KG1 (cell line): ENCODE measurements around the gene NOL6.
A peak's percentile ranks its signal among the peaks of the same experiment; 100 is the strongest.
"Not testable (repeated sequence)": the region's sequence is repeated elsewhere in the genome, so short reads cannot be mapped to it uniquely, and the experiment has no call there.

Experiments used
- DNase-seq: peaks from one replicate; lab custom pipeline; 2025; lab: John Stamatoyannopoulos, UW

NOL6 gene

DNA sequence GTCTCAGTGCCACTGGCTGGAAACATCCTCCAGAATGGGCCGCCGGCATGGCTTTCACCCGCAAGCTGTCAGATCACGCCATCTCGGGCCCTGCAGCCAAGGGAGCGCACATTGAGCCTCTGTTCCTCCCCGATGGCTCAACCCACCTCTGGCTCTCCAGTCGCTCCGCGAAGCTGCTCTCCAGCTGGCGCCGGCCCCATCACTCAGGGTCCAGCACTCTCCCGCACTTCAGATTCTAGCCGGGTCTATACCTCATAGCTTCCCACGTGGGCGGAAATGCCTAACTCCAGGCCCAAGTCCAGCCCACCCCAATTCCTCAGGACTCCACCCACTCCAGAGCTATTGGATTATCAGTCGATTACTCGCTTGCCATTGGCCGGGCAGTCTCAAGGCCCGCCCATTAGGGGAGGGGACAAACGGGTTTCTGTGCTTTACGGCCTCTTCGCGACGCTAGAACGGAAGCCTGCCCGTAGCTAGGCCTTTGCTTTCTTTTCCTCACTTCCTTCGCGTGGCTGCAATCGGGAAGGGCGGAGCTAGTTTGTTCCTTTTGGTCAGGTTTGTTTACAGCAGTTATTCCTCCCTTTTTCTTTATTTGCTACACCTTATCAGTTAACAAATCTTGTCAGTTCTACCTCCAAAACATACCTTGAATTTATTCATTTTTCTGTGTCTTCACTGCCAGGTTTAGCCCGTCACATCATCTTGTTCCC, at the start of gene NOL6:
Gene NOL6, minus strand, starts transcription at position 282 of the 710 bp plus-strand sequence. Its CDS starts 82 bp downstream, at position 200.
- peak; percentile 96 for DNase-seq

DNA sequence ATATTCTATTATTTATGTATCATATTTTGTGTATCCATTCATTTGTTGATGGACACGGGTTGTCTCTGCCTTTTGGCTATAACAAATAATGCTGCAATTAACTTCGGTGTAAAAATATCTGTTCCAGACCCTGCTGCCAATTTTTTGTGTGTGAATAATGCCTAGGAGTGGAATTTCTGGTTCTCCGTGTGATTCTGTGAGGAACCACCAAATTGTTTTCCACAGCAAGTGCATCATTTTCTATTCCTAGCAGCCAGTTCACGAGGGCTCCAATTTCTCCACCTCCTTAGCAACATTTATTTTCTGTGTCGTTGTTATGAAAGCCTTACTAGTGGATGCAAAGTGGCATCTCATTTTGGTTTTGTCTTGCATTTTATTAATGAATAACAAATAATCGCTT, 48.1 kb upstream of the NOL6 start:
- DNase-seq = not testable (repeated sequence)

DNA sequence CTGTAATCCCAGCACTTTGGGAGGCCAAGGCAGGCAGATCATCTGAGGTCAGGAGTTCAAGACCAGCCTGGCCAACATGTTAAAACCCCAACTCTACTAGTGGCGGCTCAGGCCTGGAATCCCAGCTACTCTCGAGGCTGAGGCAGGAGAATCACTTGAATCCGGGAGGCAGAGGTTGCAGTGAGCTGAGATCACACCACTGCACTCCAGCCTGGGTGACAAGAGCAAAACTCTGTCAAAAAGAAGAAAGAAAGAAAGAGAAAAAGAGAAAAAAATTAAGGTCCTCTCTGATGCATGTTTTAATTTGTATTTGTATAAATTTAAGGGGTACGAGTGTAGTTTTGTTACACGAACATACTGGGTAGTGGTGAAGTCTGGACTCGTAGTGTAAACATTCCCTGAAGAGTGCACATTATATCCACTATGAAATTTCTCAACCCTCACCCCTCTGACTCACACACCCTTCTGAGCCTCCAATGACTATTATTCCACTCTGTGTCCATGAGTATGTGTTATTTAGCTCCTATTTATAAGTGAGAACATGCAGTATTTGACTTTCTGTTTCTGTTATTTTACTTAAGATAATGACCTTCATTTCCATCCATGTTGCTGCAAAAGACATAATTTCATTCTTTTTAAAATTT, 44.3 kb upstream of the NOL6 start:
- not testable (repeated sequence) for DNase-seq

DNA sequence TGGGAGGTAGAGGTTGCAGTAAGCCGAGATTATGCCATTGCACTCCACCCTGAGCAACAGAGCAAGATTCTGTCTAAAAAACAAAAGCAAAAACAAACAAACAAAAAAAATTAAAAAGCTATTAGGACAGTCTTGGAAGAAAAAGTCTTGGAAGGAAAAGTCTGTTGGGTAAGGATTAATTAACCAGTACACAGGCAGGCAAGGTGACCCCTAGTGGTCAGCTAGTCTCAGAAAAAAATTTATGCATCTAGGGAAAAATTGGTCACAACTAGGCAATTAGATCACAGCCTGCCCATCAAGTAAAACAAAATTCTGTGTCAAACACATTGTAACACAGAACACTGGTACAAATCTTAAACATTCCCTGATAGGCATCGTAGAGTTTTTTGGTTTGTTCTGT, 43.6 kb upstream of the NOL6 start:
- no peak for DNase-seq

DNA sequence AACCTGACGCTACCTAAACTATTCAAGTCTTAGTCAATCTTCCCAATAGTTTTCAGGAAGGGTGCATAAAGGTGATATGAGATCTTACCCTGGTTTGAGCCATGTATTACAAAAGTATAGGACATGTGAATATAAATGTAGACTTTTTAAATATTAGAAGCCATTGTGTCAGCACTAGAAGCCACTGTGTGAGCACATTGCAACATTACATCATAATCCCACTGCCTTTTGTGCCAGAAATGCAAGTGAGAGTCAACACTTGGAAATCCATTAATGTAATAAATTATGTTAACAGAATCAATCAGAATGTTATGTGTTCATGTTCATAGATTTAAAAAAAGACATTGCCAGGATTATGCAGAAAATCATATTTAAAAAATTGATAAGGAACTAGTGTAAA, 42.7 kb upstream of the NOL6 start:
- DNase-seq = not testable (repeated sequence)

DNA sequence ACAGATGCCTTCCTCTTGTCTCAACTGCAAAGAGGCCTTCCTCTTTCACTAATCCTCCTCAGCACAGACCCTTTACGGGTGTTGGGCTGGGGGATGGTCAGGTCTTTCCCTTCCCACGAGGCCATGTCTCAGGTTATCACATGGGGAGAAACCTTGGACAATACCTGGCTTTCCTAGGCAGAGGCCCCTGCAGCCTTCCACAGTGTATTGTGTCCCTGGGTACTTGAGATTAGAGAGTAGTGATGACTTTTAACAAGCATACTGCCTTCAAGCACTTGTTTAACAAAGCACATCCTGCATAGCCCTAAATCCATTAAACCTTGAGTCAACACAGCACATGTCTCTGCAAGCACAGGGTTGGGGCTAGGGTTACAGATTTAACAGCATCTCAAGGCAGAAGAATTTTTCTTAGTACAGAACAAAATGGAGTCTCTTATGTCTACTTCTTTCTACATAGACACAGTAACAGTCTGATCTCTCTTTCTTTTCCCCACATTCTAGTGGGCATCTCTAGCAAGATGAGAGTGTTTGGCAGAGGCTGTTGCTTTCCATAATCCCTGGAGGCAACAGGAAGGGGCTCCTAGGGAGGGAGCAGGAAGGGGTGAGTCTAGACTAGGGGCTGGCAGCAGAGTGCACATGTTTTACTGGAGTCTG, 41.7 kb upstream of the NOL6 start:
- not testable (repeated sequence) for DNase-seq

GRCh38 chr9:33512535-33512934, 38.8 kb upstream of the NOL6 start:
- not testable (repeated sequence) for DNase-seq

- not testable (repeated sequence) for DNase-seq
Observed at GRCh38 chr9:33511184-33511517, 37.4 kb upstream of the NOL6 start.

DNA sequence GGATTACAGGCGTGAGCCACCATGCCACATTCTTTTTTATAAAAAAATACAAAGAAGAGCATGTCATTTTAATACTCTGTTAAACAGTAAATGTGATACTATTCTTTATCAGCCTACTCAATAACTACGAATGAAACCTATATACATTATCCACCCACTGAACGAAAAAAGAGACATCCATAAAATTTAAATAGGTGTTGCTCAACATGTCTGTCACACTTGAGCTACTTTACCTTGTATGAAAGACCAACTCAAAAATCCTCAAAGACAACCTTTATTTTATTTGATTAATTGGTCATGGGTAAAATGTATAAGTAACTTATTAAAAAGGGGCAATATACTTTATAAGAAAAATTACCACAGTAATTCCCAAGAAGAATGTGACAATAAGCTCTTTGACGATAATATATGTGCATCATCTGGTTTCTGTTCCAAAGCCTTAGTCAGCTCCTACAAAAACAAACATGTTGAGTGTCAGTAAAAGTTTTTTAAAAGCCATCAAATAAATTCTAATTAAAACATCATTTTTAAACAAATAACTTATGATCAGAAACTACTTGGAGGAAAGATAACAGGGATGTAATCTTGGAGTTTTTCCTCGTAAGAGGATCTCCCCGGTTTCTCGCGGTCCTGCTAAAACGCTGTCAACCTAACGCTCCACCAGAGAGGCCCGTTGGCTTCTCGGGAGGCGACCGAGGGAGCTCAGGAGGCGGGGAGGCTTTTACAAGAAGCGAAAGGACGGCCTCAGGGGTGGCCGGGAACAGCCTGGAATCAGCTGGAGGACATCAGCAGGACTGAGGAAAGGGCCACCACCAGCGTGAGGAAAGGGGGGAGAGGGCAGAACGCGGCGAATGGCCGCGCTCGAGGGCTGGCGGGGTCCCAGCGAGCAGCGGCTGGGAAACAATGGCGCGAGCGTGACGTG, 36.8 kb upstream of the NOL6 start:
- peak; percentile 69 for DNase-seq

DNA sequence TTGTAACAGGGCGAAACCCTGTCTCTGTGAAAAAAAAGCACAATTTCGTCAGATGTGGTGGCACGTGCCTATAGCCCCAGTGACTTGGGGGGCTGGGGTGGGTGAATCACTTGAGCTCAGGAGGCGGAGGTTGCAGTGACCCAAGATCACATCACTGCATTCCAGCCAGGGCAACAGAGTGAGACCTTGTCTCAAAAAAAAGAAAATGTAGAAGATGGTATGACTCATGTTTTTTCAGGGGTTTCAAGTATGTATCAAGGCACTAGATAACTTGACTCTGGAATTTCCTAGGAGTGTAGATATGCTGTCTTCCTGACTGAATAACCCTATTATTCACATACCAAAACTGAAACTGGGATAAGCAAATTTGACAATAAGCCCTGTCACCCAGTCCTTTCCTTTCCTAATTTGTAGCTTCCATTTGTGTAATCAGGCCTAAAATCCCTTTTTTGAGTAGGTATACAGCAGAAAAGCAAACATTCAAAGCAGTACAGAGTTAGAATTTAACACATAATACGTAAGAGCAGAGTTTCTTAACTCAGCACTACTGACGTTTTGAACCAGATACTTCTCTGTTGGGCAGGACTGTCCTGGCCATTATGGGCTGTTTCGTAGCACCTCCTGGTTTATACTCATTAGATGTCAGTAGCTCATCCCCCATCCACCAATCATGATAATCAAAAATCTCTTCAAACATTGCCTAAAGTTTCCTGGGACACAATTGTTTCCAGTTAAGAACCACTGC, 33.1 kb upstream of the NOL6 start:
- DNase-seq = no peak

- peak; percentile 10 for DNase-seq
Observed at GRCh38 chr9:33498387-33498786, 24.7 kb upstream of the NOL6 start.

- not testable (repeated sequence) for DNase-seq
Observed at GRCh38 chr9:33493819-33494218, 20.1 kb upstream of the NOL6 start.

- DNase-seq = no peak
Observed at GRCh38 chr9:33489066-33489465, 15.3 kb upstream of the NOL6 start.

DNA sequence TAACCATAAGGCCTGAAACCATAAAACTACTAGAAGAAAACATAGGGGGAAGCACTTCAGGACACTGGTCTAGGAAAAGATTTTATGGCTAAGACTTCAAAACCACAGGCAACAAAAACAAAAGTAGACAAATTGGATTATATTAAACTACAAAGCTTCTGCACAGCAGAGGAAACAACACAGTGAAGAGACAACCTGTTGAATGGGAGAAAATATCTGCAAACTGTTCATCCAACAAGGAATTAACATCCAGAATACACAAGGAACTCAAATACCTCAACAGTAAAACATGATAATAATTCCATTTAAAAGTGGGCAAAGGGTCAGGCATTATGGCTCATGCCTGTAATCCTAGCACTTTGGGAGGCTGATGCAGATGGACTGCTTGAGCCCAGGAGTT, 11.6 kb upstream of the NOL6 start:
- DNase-seq = not testable (repeated sequence)

GRCh38 chr9:33480976-33481375, 7.3 kb upstream of the NOL6 start:
- DNase-seq = no peak

- DNase-seq = no peak
Observed at GRCh38 chr9:33480106-33480505, 6.4 kb upstream of the NOL6 start.

DNA sequence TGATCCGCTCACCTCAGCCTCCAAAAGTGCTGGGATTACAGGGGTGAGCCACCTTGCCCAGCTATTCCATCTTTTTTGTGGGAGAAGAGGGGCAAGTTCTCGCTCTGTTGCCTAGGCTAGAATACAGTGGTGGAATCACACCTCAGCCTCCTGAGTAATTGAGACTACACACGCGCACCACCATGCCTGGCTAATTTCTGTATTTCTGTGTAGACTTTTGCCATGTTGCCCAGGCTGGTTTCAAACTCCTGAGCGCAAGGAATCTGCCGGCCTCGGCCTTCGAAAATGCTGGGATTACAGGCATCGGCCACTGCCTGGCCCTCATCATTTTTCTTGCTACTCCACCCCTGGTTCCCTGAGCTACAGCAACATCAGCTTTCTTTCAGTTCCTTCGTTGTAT, 2.8 kb upstream of the NOL6 start:
- DNase-seq = no peak

DNA sequence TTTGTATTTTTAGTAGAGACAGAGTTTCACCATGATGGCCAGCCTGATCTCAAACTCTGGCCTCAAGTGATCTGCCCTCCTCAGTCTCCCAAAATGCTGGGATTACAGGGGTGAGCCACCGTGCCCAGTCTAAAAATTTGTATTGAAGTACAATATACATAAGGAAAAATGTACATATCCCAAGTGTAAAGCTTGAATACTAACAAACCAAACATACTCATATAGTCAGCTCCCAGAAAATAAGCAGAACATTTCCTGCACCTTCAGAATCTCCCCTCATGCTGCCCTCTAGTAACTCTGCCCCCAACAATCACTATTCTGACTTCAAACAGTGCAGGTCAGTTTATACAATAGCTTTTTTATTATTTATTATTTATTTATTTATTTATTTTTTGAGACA, 1.6 kb upstream of the NOL6 start:
- no peak for DNase-seq

- DNase-seq = no peak
Observed at GRCh38 chr9:33472881-33473615, 676 bp downstream of the NOL6 start.

GRCh38 chr9:33472171-33472880, 1.4 kb downstream of the NOL6 start:
- no peak for DNase-seq
